Measurements from ENCODE around the gene HS3ST6. TPM values are rescaled to one million over a fixed set of nuclear protein-coding genes. Genes with fewer than 3 reads are reported as not detected.
A peak's percentile ranks its signal among the peaks of the same experiment; 100 is the strongest.
"Not testable (repeated sequence)": the region's sequence is repeated elsewhere in the genome, so short reads cannot be mapped to it uniquely, and the experiment has no call there.

HS3ST6 gene
- total RNA-seq, 1 donor from 2014 or later = 4.4 TPM

DNA sequence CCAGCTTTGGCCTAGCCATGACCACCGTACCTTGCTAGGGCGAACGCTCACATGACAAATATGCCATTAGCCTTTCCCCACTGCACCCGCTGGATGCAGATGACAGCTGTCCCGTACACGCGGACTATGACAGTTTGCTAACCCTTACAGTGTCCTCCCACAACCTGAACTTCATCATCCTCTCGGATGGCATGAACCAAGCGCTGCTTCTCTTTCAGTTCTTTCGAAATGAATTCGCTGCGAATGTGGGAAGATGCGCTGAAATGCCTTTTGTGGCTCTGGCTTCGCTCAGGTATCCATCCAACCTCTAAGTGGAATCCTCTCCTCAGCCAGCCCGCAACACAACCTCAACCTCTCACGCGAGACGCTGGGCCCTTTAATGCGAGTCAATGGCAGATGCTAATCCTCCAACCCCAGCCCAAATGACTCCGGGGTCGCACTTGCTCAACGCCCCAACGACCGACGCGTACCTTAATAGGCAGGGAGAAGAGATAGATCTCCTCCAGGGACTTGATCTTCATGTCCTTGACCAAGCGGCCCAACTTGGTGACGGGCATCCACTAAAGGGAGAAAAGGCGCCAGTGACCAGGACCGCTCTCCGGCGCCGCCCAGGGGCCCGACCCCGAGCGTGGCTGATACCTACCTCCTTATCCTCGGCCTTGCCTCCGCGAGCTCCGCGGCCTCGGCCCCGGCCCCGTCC is 45.7 kb upstream of the HS3ST6 start:
- Histone ChIP-seq H3K27ac (peak overlapping the region; percentile 91), H3K4me1 (peaks cover 52% of the 10 kb centered on the region), H3K36me3 (peaks cover 0 to 31% of the 10 kb centered on the region in 2 donors), H3K4me3 (peak overlapping the region; percentile 88 to 98), H3K9me3 (no peaks in the 10 kb centered on the region), H3K27me3 (no peaks in the 10 kb centered on the region)
- no peak for DNase-seq (ENCODE audit: extremely low spot score in 2 of 2)
- intact Hi-C loops (cut with DNase I) = no loop called here
- TF ChIP-seq POLR2AphosphoS5 (IDR thresholded peaks at IDR 0.05; ENCODE audit: insufficient read depth in 1 of 2, low read depth in 1 of 2) = no peak
- no peak for TF ChIP-seq POLR2A (IDR thresholded peaks at IDR 0.05)
- TF ChIP-seq, protein P1, sequence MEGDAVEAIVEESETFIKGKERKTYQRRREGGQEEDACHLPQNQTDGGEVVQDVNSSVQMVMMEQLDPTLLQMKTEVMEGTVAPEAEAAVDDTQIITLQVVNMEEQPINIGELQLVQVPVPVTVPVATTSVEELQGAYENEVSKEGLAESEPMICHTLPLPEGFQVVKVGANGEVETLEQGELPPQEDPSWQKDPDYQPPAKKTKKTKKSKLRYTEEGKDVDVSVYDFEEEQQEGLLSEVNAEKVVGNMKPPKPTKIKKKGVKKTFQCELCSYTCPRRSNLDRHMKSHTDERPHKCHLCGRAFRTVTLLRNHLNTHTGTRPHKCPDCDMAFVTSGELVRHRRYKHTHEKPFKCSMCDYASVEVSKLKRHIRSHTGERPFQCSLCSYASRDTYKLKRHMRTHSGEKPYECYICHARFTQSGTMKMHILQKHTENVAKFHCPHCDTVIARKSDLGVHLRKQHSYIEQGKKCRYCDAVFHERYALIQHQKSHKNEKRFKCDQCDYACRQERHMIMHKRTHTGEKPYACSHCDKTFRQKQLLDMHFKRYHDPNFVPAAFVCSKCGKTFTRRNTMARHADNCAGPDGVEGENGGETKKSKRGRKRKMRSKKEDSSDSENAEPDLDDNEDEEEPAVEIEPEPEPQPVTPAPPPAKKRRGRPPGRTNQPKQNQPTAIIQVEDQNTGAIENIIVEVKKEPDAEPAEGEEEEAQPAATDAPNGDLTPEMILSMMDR (IDR thresholded peaks at IDR 0.05) = no peak

DNA sequence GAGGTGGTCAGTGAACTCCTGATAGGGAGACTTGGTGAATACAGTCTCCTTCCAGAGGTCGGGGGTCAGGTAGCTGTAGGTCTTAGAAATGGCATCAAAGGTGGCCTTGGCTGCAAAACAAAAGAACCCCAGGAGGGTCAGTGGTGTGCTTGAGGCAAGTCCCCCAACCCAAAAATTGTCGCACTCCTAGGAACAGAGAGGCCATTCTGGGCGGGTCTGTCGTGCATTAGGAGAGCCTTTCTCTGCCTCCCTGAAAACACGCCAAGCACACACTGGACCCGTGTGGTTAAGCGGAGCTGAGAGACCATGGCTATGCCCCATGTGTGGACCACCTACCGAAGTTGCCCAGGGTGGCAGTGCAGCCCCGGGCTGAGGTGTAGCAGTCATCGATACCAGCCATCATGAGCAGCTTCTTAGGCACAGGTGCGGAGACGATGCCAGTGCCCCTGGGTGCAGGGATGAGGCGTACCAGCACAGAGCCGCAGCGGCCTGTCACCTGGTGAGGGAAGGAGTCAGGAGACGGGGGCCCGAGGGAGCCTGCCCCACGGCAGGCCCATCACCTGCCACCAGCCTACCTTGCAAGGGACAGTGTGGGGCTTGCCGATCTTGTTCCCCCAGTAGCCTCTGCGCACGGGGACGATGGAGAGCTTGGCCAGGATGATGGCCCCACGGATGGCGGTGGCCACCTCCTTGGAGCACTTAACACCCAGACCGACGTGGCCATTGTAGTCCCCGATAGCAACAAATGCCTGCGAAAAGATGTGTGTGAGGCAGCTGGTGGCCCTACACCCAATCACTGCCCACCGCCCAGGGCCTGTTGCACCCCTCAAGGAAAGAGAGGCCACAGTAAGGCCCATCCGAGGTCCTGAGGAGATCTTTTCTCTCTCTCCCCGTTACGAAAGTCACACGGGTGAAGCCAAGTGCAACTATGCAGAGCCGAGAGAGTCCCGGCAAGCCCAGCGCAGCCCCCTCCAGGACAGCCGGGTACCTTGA is 44.2 kb upstream of the HS3ST6 start:
- H3K27me3 ChIP-seq; H3K9me3 ChIP-seq; intact Hi-C loops (cut with DNase I); DNase-seq (ENCODE audit: extremely low spot score in 2 of 2); H3K27ac ChIP-seq: not testable (repeated sequence)
- Histone ChIP-seq H3K4me1 (peaks cover 52% of the 10 kb centered on the region), H3K36me3 (peaks cover 0 to 31% of the 10 kb centered on the region in 2 donors), H3K4me3 (peak overlapping the region in 1 of 2 donors; percentile 88)
- peak in 1 of 2 donors; percentile 5 for TF ChIP-seq POLR2AphosphoS5 (IDR thresholded peaks at IDR 0.05; ENCODE audit: insufficient read depth in 1 of 2, low read depth in 1 of 2)

DNA sequence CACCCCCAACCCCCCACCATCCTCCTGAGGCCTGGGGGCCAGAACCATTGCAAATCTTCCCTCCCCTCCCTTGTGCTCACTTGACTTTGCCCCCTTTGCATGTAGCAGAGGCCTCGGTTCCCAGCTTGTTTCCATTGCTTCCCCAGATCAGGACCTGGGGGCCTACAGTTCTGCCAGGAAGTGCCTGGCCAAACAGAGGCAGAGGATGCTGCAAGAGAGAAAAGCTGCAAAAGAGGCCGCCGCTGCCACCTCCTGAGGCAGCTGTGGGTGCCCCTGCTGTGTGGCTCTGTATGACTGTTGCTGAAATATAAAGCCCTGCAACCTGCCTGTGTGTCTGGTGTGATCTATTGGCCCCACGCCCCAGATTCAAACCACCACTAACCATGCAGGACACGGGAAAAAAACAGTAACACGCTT is 43.4 kb upstream of the HS3ST6 start:
- no peaks in the 10 kb centered on the region for H3K9me3 ChIP-seq
- TF ChIP-seq, protein P1 (IDR thresholded peaks at IDR 0.05) = no peak
- no peak for TF ChIP-seq POLR2A (IDR thresholded peaks at IDR 0.05)
- no peak for TF ChIP-seq POLR2AphosphoS5 (IDR thresholded peaks at IDR 0.05; ENCODE audit: insufficient read depth in 1 of 2, low read depth in 1 of 2)
- intact Hi-C loops (cut with DNase I) = no loop called here
- H3K4me1 ChIP-seq = peaks cover 50% of the 10 kb centered on the region
- no peak for DNase-seq (ENCODE audit: extremely low spot score in 2 of 2)
- H3K4me3 ChIP-seq = no peak overlapping the region
- peaks cover 0 to 31% of the 10 kb centered on the region in 2 donors for H3K36me3 ChIP-seq
- H3K27me3 ChIP-seq = no peaks in the 10 kb centered on the region
- H3K27ac ChIP-seq = no peak overlapping the region

GRCh38 chr16:1960665-1961630 is 42.7 kb upstream of the HS3ST6 start:
- no peak for TF ChIP-seq POLR2A (IDR thresholded peaks at IDR 0.05)
- TF ChIP-seq, protein P1 (IDR thresholded peaks at IDR 0.05) = no peak
- no peak for TF ChIP-seq POLR2AphosphoS5 (IDR thresholded peaks at IDR 0.05; ENCODE audit: insufficient read depth in 1 of 2, low read depth in 1 of 2)
- Histone ChIP-seq H3K27ac (no peak overlapping the region), H3K9me3 (no peaks in the 10 kb centered on the region), H3K36me3 (peaks cover 0 to 31% of the 10 kb centered on the region in 2 donors), H3K4me3 (peak overlapping the region; percentile 73 to 81), H3K27me3 (no peaks in the 10 kb centered on the region), H3K4me1 (peaks cover 43% of the 10 kb centered on the region)
- no peak for DNase-seq (ENCODE audit: extremely low spot score in 2 of 2)
- intact Hi-C loops (cut with DNase I) = no loop called here

Measured in vagina (tissue), 2 donors.